OCI-LY1 (cell line): ENCODE measurements around the gene SLC6A3.
"Not testable (repeated sequence)": the region's sequence is repeated elsewhere in the genome, so short reads cannot be mapped to it uniquely, and the experiment has no call there.

Experiments
- H2AFZ ChIP-seq: fragments of 200-600 bp; sonication (generic), shearing (Covaris generic); 2 replicates; pipeline ENCODE4 v1.6.0; 2014; ENCODE audit warnings: antibody characterized with exemption, mild to moderate bottlenecking, low read length
- H3F3A ChIP-seq: fragments of 200-600 bp; sonication (generic), shearing (Covaris generic); 2 replicates; pipeline ENCODE4 v1.6.0; 2014; ENCODE audit warnings: mild to moderate bottlenecking, antibody characterized with exemption, low read length, moderate library complexity; ENCODE audit not compliant: insufficient read depth
- H3K27ac ChIP-seq: fragments of 200-600 bp; sonication (generic); 2 replicates; pipeline ENCODE4 v1.5.1; 2014; ENCODE audit warnings: low read length, mixed run types, mild to moderate bottlenecking, low read depth; ENCODE audit not compliant: poor library complexity, severe bottlenecking
- H3K27me3 ChIP-seq: fragments of 200-600 bp; sonication (generic); 2 replicates; pipeline ENCODE4 v1.6.0; 2014; ENCODE audit warnings: antibody characterized with exemption, mild to moderate bottlenecking, low read length, moderate library complexity; ENCODE audit not compliant: insufficient read depth
- H3K36me3 ChIP-seq: fragments of 200-600 bp; sonication (generic); 2 replicates; pipeline ENCODE4 v1.6.1; 2014; ENCODE audit warnings: mild to moderate bottlenecking, antibody characterized with exemption, low read length, moderate library complexity, mixed read lengths; ENCODE audit not compliant: insufficient read depth
- H3K4me1 ChIP-seq: fragments of 200-600 bp; sonication (generic); 2 replicates; pipeline ENCODE4 v1.5.1; 2014; ENCODE audit warnings: mild to moderate bottlenecking, low read length, moderate library complexity; ENCODE audit not compliant: insufficient read depth, severe bottlenecking
- H3K4me2 ChIP-seq: fragments of 200-600 bp; sonication (generic), shearing (Covaris generic); 2 replicates; pipeline ENCODE4 v1.6.1; 2014; ENCODE audit warnings: low read length
- H3K4me3 ChIP-seq: fragments of 200-600 bp; sonication (generic); 2 replicates; pipeline ENCODE4 v1.5.1; 2014; ENCODE audit warnings: low read length, low read depth, mild to moderate bottlenecking, mixed read lengths; ENCODE audit not compliant: poor library complexity, severe bottlenecking
- H3K79me2 ChIP-seq: fragments of 200-600 bp; shearing (Covaris generic); 2 replicates; pipeline ENCODE4 v1.6.1; 2016; ENCODE audit warnings: mixed run types, low read length, mixed read lengths; ENCODE audit not compliant: insufficient read depth
- H3K9ac ChIP-seq: fragments of 200-600 bp; sonication (generic), shearing (Covaris generic); 2 replicates; pipeline ENCODE4 v1.6.1; 2014; ENCODE audit warnings: mild to moderate bottlenecking, low read length, mixed read lengths
- H3K9me2 ChIP-seq: fragments of 200-600 bp; sonication (generic), shearing (Covaris generic); 2 replicates; pipeline ENCODE4 v1.6.1; 2014; ENCODE audit warnings: low read depth, mild to moderate bottlenecking, low read length, mixed read lengths
- H3K9me3 ChIP-seq: fragments of 200-600 bp; shearing (Covaris generic); 2 replicates; pipeline ENCODE4 v1.6.1; 2014; ENCODE audit warnings: low read length, mixed read lengths
- H4K20me1 ChIP-seq: fragments of 200-600 bp; sonication (generic), shearing (Covaris generic); 2 replicates; pipeline ENCODE4 v1.6.0; 2016; ENCODE audit warnings: mild to moderate bottlenecking, low read length; ENCODE audit not compliant: insufficient read depth
- EZH2 ChIP-seq: fragments of 200-600 bp; sonication (generic), shearing (Covaris generic); IDR thresholded peaks from 2 replicates; pipeline ENCODE4 v1.8.0; 2017; ENCODE audit warnings: borderline replicate concordance, mixed run types, mild to moderate bottlenecking, antibody characterized with exemption, low read length, moderate library complexity, mixed read lengths
- TF ChIP-seq, protein P1 (sequence below): fragments of 200-600 bp; sonication (generic), shearing (Covaris generic); IDR thresholded peaks from 2 replicates; pipeline ENCODE4 v1.5.1; 2017; ENCODE audit warnings: mild to moderate bottlenecking, antibody characterized with exemption, low read length, moderate library complexity, mixed read lengths

The SLC6A3 gene

GRCh38 chr5:1428107-1428506, 17.1 kb downstream of the SLC6A3 start:
- Histone ChIP-seq H2AFZ (no peak overlapping the region), H3F3A (no peaks in the 10 kb centered on the region), H3K4me3 (no peak overlapping the region), H3K9ac (no peak overlapping the region), H3K27me3 (peaks cover 8% of the 10 kb centered on the region; the same call in 1 of the 2 replicates), H3K4me1 (no peaks in the 10 kb centered on the region), H4K20me1 (no peaks in the 10 kb centered on the region), H3K36me3 (no peaks in the 10 kb centered on the region; the same call in 1 of the 2 replicates), H3K9me2 (no peaks in the 10 kb centered on the region), H3K27ac (no peak overlapping the region), H3K9me3 (peaks cover 11% of the 10 kb centered on the region; the same call in 1 of the 2 replicates), H3K4me2 (no peak overlapping the region), H3K79me2 (no peaks in the 10 kb centered on the region)
- no peak for TF ChIP-seq EZH2
- TF ChIP-seq, protein P1, sequence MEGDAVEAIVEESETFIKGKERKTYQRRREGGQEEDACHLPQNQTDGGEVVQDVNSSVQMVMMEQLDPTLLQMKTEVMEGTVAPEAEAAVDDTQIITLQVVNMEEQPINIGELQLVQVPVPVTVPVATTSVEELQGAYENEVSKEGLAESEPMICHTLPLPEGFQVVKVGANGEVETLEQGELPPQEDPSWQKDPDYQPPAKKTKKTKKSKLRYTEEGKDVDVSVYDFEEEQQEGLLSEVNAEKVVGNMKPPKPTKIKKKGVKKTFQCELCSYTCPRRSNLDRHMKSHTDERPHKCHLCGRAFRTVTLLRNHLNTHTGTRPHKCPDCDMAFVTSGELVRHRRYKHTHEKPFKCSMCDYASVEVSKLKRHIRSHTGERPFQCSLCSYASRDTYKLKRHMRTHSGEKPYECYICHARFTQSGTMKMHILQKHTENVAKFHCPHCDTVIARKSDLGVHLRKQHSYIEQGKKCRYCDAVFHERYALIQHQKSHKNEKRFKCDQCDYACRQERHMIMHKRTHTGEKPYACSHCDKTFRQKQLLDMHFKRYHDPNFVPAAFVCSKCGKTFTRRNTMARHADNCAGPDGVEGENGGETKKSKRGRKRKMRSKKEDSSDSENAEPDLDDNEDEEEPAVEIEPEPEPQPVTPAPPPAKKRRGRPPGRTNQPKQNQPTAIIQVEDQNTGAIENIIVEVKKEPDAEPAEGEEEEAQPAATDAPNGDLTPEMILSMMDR = no peak

DNA sequence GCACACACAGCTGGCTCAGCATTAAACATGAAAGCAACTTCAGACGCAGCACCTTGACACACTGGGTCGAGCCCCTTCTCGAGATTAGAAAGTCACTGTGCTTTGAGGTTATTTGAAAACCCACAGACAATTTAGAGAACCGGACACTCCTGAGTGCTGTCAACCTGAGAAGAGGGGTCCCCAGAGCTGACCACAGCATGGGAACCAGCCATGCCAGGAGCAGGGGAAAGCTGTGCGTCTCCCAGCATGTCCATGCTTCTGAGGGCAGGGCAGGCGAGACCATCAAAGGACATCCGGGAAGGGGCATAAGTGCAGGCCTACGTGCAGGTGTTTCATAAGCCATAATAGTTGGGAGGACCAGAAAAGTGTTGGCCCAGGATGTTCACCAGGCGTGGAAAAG, 20.5 kb downstream of the SLC6A3 start:
- Histone ChIP-seq H3K4me1 (no peaks in the 10 kb centered on the region), H3K27me3 (peaks cover 5% of the 10 kb centered on the region; the same call in 1 of the 2 replicates), H3K36me3 (no peaks in the 10 kb centered on the region; the same call in 1 of the 2 replicates), H2AFZ (no peak overlapping the region), H3K27ac (no peak overlapping the region), H3K79me2 (no peaks in the 10 kb centered on the region), H3K9ac (no peak overlapping the region), H3K9me3 (peaks cover 11% of the 10 kb centered on the region; the same call in 1 of the 2 replicates), H3K4me3 (no peak overlapping the region), H4K20me1 (no peaks in the 10 kb centered on the region), H3K4me2 (no peak overlapping the region), H3F3A (no peaks in the 10 kb centered on the region), H3K9me2 (no peaks in the 10 kb centered on the region)
- no peak for TF ChIP-seq EZH2
- TF ChIP-seq, protein P1 = no peak

DNA sequence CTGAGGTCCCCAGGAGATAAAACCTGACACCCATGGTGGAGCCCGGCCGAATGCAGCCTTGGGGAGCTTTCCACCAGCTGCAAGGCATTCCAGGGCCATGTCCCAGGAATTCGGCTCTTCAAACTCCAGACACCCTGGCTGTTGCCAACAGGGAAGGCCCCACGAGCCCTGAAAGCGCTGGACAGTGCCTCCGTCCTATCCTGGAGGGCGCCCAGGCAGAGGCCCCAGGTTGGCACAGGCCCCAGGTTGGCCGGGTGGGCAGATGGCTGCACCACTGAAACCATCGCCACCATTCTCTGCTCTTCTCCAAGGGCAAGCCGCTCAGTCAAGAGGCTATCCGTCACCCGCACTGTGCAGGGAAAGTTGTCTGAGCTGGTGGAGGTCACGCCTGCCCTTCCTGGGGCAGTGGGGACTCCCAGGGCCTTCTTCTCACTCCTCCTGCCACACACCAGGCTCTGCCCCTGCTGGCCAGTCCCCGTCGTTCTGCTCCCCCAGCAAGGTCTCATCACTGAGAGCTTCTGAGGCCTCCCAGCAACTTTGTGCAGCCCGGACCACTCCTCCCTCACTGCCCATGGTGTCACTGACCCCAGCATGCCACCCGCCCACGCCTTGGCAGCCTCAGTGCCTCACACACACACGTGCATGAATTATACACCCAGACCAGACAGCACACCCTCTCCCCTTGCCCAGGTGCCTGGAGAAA, 21.2 kb downstream of the SLC6A3 start:
- H4K20me1 ChIP-seq = no peaks in the 10 kb centered on the region
- H3K4me3 ChIP-seq = no peak overlapping the region
- H2AFZ ChIP-seq = no peak overlapping the region
- H3K27ac ChIP-seq = no peak overlapping the region
- no peaks in the 10 kb centered on the region for H3K9me2 ChIP-seq
- peaks cover 5% of the 10 kb centered on the region; the same call in 1 of the 2 replicates for H3K27me3 ChIP-seq
- H3K9me3 ChIP-seq = peaks cover 11% of the 10 kb centered on the region; the same call in 1 of the 2 replicates
- no peaks in the 10 kb centered on the region for H3F3A ChIP-seq
- no peak overlapping the region for H3K4me2 ChIP-seq
- no peaks in the 10 kb centered on the region for H3K4me1 ChIP-seq
- H3K9ac ChIP-seq = no peak overlapping the region
- H3K36me3 ChIP-seq = no peaks in the 10 kb centered on the region; the same call in 1 of the 2 replicates
- no peak for TF ChIP-seq EZH2
- TF ChIP-seq, protein P1 = no peak
- H3K79me2 ChIP-seq = no peaks in the 10 kb centered on the region

- H3K9ac ChIP-seq, H3K4me1 ChIP-seq, H3K9me2 ChIP-seq, H3K4me3 ChIP-seq, H3K79me2 ChIP-seq, H3F3A ChIP-seq, H3K36me3 ChIP-seq, H4K20me1 ChIP-seq, H3K4me2 ChIP-seq, H3K27ac ChIP-seq, H2AFZ ChIP-seq, H3K9me3 ChIP-seq, H3K27me3 ChIP-seq: not testable (repeated sequence)
Observed at GRCh38 chr5:1422522-1422921, 22.7 kb downstream of the SLC6A3 start.
